Heart right ventricle (tissue), 16 donors: ENCODE results near the gene AFG1L. TPM values are rescaled to one million over a fixed set of nuclear protein-coding genes. Genes with fewer than 3 reads are reported as not detected.

ENCODE experiments used
- ATAC-seq, 8 donors: fragments of 200-7000 bp; cut with Tn5 transposase; one replicate each; pipeline ENCODE4 v1.9.1; 2020; ENCODE audit warnings: mild to moderate bottlenecking in 8 of 8, moderate library complexity in 8 of 8, moderate number of reproducible peaks in 1 of 8
- DNase-seq, 2 donors: peaks; one replicate each; pipeline ENCODE4 v3.0.0-alpha.2; 2020
- H3K27ac ChIP-seq, 10 donors: fragments of 200-600 bp; sonication (generic) in 2 of 10; one replicate each; pipeline versions ENCODE4 v1.5.0 to v1.8.0; 2020 to 2022; ENCODE audit warnings: mild to moderate bottlenecking in 3 of 10
- H3K27me3 ChIP-seq, 7 donors: fragments of 200-600 bp; one replicate each; pipeline ENCODE4 v1.8.0; 2021 to 2022; ENCODE audit warnings: mild to moderate bottlenecking in 2 of 7
- H3K36me3 ChIP-seq, 9 donors: fragments of 200-600 bp; sonication (generic) in 1 of 9; one replicate each; pipeline versions ENCODE4 v1.5.0 to v1.8.0; 2020 to 2022; ENCODE audit warnings: mild to moderate bottlenecking in 2 of 9
- H3K4me1 ChIP-seq, 9 donors: fragments of 200-600 bp; sonication (generic) in 1 of 9; one replicate each; pipeline versions ENCODE4 v1.5.0 to v1.8.0; 2020 to 2022; ENCODE audit warnings: mild to moderate bottlenecking in 4 of 9
- H3K4me3 ChIP-seq, 10 donors: fragments of 200-600 bp; sonication (generic) in 2 of 10; one replicate each; pipeline versions ENCODE4 v1.5.0 to v1.8.0; 2020 to 2022; ENCODE audit warnings: mild to moderate bottlenecking in 7 of 10, moderate library complexity in 2 of 10
- H3K9me3 ChIP-seq, 11 donors: fragments of 200-600 bp in 10 of 11; sonication (generic) in 2 of 11; one replicate each; pipeline versions ENCODE4 v1.5.0 to v1.8.0; 2013 to 2022; ENCODE audit warnings: mild to moderate bottlenecking in 2 of 11, control low read depth in 1 of 11, moderate library complexity in 1 of 11
- CTCF ChIP-seq, 9 donors: fragments of 200-600 bp; sonication (generic) in 2 of 9; IDR thresholded peaks; one replicate each; pipeline versions ENCODE4 v1.5.0 to v1.8.0; 2021 to 2022; ENCODE audit warnings: antibody characterized with exemption in 9 of 9, mild to moderate bottlenecking in 5 of 9, moderate library complexity in 1 of 9
- WGBS, 2 donors: extraction: QIAGEN DNeasy Blood & Tissue Kit; methylation state at CpG; one replicate each; pipeline ENCODE4 v1.1.7; 2013; ENCODE audit warnings: inconsistent platforms in 1 of 2; 5-methylcytosine and 5-hydroxymethylcytosine counted together
- intact Hi-C, 10 donors: fragments of 100-400 bp; cut with DNase I; formaldehyde crosslinking; loops; one replicate each; pipeline versions ENCODE4 v1.11.1 to v1.14.2; 2022
- polyA plus RNA-seq, 2 donors: library from polyadenylated mRNA; stranded (reverse); fragments of 200-250 nt; gene quantifications; one replicate each; pipeline ENCODE4 v1.2.3, GENCODE V29; 2013
- total RNA-seq, 10 donors: library from RNA; stranded (reverse); fragmentation: NEBNext Ultra II Directional in 3 of 10; extraction: Animal tissue kit (Norgen Biotek cat#: 25700) in 3 of 10; gene quantifications; one replicate each; pipeline versions ENCODE4 v1.2.1 to v1.2.4, GENCODE V29; 2021 to 2023
- donor health status: Arrhythmogenic right ventricular cardiomyopathy.
- donor health status: ischemic (EF 13 %, LVEDD 7.1; RV severe dilation, severe dysfunction).
- donor health status: healthy with polysubstance abuse.
- donor health status: DM: no; HTN: yes; CAD: no.
- donor health status: DM: no; HTN: no; CAD: no.
- donor health status: ischemic (EF 25% LVEDD 6.9; RV normal size, moderate dysfunction).
- donor health status: ischemic (EF 25% LVEDD 5.7; RV mildly dilated, moderate dysfunction).
- donor health status: healthy.
- donor health status: DM: yes; HTN: yes; CAD: no.
- donor health status: Ischemic cardiomyopathy.
- donor health status: ischemic (EF 35%, LVEDD 5.7; RV mildly dilated, moderate dysfunction).
- donor health status: nonischemic (EF 11% LVEDD 7.7; RV severe dilation, severe dysfunction).
- donor health status: DM: yes; HTN: yes; CAD: no.
- donor health status: PGD.
- donor health status: ischemic (EF 29% LVEDD 5.4; RV normal size, mild dysfunction).
- donor health status: nonischemic (EF 23%, LVEDD 6.1; RV moderate dilation, normal function).

Gene AFG1L
- total and polyA plus RNA-seq, 12 donors = 1.9 to 18.8 (median 12.8) TPM

GRCh38 chr6:108419474-108419873, 124.6 kb downstream of the AFG1L start:
- DNase-seq (no peak), ATAC-seq (no peak)
- 96% methylated on average over 1 of the region's 1 CpG for WGBS, 2 donors
- no peaks in the 10 kb centered on the region for H3K27me3 ChIP-seq
- TF ChIP-seq CTCF (IDR thresholded peaks at IDR 0.05) = no peak
- no peaks in the 10 kb centered on the region for H3K4me1 ChIP-seq
- no peak overlapping the region for H3K27ac ChIP-seq
- H3K4me3 ChIP-seq = no peak overlapping the region
- no peaks in the 10 kb centered on the region for H3K36me3 ChIP-seq
- intact Hi-C loops = no loop called here
- H3K9me3 ChIP-seq = peaks cover 0 to 18% (median 0%) of the 10 kb centered on the region in 11 donors

DNA sequence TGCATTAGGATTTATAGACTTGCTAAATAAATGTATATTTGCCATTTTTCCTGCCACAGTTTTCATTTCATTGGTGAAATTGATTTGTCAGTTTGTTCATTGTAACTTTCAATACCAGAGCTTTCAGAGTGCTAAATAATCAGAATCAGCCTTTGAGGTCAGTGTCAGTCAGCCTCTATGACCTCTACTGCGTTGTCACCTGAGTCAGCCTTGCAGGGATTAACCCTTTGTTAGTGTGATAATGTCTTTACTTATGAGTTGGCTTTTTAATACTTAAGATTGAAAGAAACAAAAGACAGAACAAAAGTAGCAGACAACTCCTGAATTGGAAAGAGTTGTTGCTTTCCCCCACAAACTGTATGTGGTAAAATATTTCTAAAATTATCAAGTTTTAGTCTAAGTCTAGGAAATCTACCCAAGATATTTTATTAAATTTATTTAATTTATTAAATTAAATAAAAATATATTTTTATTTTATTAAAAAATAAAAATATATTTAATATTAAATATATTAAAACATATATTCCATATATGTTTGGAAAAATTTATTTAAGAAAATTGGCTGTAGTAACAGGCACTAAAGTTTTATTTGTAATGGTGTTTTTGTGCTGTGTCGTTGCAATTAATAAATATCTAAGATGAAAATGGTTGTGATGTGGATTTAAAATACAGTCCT, 125.2 kb downstream of the AFG1L start:
- H3K9me3 ChIP-seq = peaks cover 0 to 16% (median 0%) of the 10 kb centered on the region in 11 donors
- H3K27me3 ChIP-seq = no peaks in the 10 kb centered on the region
- no peaks in the 10 kb centered on the region for H3K36me3 ChIP-seq
- WGBS, 2 donors = 62 to 67% methylated on average over 2 of the region's 2 CpGs
- intact Hi-C loops = no loop called here
- ATAC-seq (no peak), DNase-seq (no peak)
- no peak overlapping the region for H3K27ac ChIP-seq
- H3K4me1 ChIP-seq = no peaks in the 10 kb centered on the region
- no peak for TF ChIP-seq CTCF (IDR thresholded peaks at IDR 0.05)
- H3K4me3 ChIP-seq = no peak overlapping the region

DNA sequence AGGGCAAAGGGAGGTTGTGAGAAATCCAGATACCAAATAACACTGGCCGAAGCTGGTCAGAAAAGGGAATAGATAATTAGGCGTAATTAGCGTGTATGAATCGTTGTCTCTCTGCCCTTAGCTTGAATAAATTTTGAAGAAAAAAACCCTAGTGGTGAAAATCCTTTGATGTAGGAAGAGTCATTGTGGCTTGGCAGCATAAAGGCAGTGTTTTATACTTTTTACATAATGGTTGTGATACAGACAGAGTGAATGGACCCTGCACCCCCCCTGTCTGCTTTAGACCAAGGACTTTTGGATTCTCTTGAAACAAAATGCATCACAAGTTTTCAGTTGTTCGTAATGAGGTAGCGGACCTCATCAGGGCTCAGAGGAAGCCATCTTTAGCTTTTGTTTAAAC, 126.5 kb downstream of the AFG1L start:
- DNase-seq (no peak), ATAC-seq (no peak)
- TF ChIP-seq CTCF (IDR thresholded peaks at IDR 0.05) = no peak
- H3K4me1 ChIP-seq = no peaks in the 10 kb centered on the region
- 96 to 97% methylated on average over 6 of the region's 6 CpGs for whole genome bisulfite sequencing, 2 donors
- H3K9me3 ChIP-seq = peaks cover 0 to 3% (median 0%) of the 10 kb centered on the region in 11 donors
- H3K27me3 ChIP-seq = no peaks in the 10 kb centered on the region
- no peak overlapping the region for H3K27ac ChIP-seq
- H3K4me3 ChIP-seq = no peak overlapping the region
- intact Hi-C loops = no loop called here
- H3K36me3 ChIP-seq = no peaks in the 10 kb centered on the region

DNA sequence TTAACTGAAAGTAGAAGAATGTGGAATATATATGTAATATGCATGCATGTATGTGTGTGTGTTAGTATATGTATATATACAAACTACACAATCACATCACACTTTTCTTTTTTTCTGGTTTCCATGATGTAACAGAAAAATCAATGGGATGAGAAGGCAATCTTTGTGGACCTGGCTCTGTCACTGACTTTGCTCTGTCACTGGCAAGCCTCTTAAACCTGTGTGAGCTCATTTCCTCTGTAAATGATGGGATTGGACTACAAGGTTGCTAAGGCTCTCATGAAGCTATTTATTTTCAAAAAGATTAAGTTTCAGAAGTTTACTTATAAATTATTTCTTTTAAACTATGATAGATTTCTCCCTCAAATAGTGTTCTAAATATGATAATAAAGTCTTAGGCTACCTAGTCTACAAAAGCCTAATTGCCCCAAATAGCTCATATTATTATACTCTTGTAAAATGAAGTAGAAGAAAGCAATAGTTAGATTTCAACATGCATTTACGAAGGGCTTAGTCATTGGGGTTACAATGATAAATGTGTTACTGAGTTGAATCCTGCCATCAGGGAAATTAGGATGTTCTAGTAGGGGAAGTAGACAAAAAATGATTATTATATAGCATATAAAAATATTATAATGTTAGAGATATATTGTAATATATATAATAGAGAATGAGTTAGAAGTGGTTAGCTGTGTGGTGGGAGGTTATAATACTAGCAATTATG, 129.3 kb downstream of the AFG1L start:
- Histone ChIP-seq H3K27me3 (no peaks in the 10 kb centered on the region), H3K9me3 (peaks cover 0 to 3% (median 0%) of the 10 kb centered on the region in 11 donors), H3K27ac (no peak overlapping the region), H3K36me3 (no peaks in the 10 kb centered on the region), H3K4me1 (no peaks in the 10 kb centered on the region), H3K4me3 (no peak overlapping the region)
- 89 to 95% methylated on average over 1 of the region's 1 CpG for WGBS, 2 donors
- no peak for TF ChIP-seq CTCF (IDR thresholded peaks at IDR 0.05)
- intact Hi-C loops = no loop called here
- no peak for ATAC-seq
- DNase-seq = no peak
